Measurements from ENCODE around the gene KLF15.

Gene KLF15

GRCh38 chr3:126360714-126361060 lies 3.5 kb upstream of the KLF15 start:
- no peak for DNase-seq (ENCODE audit: low read depth)

- no peak for DNase-seq (ENCODE audit: low read depth)
Measured at GRCh38 chr3:126360046-126360713, 3.0 kb upstream of the KLF15 start.

GRCh38 chr3:126358816-126359181 lies 1.6 kb upstream of the KLF15 start:
- no peak for DNase-seq (ENCODE audit: low read depth)

- DNase-seq (ENCODE audit: low read depth) = no peak
Measured at GRCh38 chr3:126358038-126358815, 1.0 kb upstream of the KLF15 start.

- DNase-seq (ENCODE audit: low read depth) = no peak
Measured at GRCh38 chr3:126356373-126357264, 589 bp downstream of the KLF15 start.

- DNase-seq (ENCODE audit: low read depth) = no peak
Measured at GRCh38 chr3:126355777-126356372, 1.3 kb downstream of the KLF15 start.

- no peak for DNase-seq (ENCODE audit: low read depth)
Measured at GRCh38 chr3:126355251-126355650, 2.0 kb downstream of the KLF15 start.

GRCh38 chr3:126354776-126355175 lies 2.4 kb downstream of the KLF15 start:
- no peak for DNase-seq (ENCODE audit: low read depth)

- DNase-seq (ENCODE audit: low read depth) = no peak
Measured at GRCh38 chr3:126353694-126354321, 3.4 kb downstream of the KLF15 start.

GRCh38 chr3:126352476-126353454 lies 4.4 kb downstream of the KLF15 start:
- no peak for DNase-seq (ENCODE audit: low read depth)

- DNase-seq (ENCODE audit: low read depth) = no peak
Measured at GRCh38 chr3:126351771-126352475, 5.3 kb downstream of the KLF15 start.

GRCh38 chr3:126351086-126351770 lies 6.0 kb downstream of the KLF15 start:
- no peak for DNase-seq (ENCODE audit: low read depth)

- no peak for DNase-seq (ENCODE audit: low read depth)
Measured at GRCh38 chr3:126350502-126351085, 6.6 kb downstream of the KLF15 start.

- no peak for DNase-seq (ENCODE audit: low read depth)
Measured at GRCh38 chr3:126349611-126350501, 7.4 kb downstream of the KLF15 start.

- DNase-seq (ENCODE audit: low read depth) = no peak
Measured at GRCh38 chr3:126349071-126349470, 8.1 kb downstream of the KLF15 start.

- DNase-seq (ENCODE audit: low read depth) = no peak
Measured at GRCh38 chr3:126348308-126348920, 8.8 kb downstream of the KLF15 start.

GRCh38 chr3:126347543-126348161 lies 9.6 kb downstream of the KLF15 start:
- no peak for DNase-seq (ENCODE audit: low read depth)
